Measurements from ENCODE around the gene TAF1C.
"Not testable (repeated sequence)": the region's sequence is repeated elsewhere in the genome, so short reads cannot be mapped to it uniquely, and the experiment has no call there.

Gene TAF1C

DNA sequence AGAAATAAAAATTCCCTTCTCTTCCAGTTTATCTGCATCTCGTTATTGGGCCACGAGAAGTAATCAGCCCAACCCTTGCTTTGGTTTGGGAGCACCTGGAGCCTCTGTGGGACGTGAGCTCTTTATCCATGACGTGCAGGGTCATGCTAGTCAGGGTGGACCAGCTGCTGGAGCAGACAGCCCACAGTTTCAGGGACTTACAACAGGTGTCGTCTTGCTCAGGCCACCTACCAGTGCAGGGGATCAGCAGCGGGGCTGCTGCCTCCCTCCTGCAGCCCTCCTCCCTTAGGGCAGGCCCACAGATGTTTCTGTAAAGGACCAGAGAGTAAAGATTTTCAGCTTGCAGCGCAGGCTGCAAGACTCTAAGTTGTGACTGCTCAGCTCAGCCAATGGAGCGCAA lies 21.0 kb upstream of the TAF1C start:
- DNase-seq (ENCODE audit: low read depth): no peak

GRCh38 chr16:84207251-84207650 lies 20.4 kb upstream of the TAF1C start:
- no peak for DNase-seq (ENCODE audit: low read depth)

GRCh38 chr16:84205976-84206691 lies 19.3 kb upstream of the TAF1C start:
- no peak for DNase-seq (ENCODE audit: low read depth)

DNA sequence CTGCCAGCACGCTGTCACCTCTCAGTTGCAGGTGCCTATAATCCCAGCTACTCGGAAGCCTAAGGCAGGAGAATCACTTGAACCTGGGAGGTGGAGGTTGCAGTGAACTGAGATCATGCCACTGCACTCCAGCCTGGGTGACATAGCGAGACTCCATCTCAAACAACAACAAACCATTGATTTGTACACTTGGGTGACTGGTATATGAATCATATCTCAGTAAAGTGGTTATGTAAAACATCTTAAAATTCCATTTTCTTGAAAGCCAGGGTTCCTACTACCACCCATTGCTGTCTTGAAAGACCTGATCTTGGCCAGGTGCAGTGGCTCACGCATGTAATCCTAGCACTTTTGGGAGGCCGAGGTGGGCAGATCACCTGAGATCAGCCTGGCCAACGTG lies 18.3 kb upstream of the TAF1C start:
- not testable (repeated sequence) for DNase-seq (ENCODE audit: low read depth)

DNA sequence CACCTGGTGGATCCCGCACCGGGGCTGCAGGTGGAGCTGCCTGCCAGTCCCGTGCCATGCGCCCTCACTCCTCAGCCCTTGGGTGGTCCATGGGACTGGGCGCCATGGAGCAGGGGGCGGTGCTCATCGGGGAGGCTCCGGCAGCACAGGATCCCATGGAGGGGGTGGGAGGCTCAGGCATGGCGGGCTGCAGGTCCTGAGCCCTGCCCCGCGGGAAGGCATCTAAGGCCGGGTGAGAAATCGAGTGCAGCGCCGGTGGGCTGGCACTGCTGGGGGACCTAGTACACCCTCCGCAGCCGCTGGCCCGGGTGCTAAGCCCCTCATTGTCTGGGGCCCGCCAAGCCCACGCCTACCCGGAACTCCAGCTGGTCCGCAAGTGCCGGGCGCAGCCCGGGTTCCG lies 17.7 kb upstream of the TAF1C start:
- DNase-seq (ENCODE audit: low read depth): not testable (repeated sequence)

DNA sequence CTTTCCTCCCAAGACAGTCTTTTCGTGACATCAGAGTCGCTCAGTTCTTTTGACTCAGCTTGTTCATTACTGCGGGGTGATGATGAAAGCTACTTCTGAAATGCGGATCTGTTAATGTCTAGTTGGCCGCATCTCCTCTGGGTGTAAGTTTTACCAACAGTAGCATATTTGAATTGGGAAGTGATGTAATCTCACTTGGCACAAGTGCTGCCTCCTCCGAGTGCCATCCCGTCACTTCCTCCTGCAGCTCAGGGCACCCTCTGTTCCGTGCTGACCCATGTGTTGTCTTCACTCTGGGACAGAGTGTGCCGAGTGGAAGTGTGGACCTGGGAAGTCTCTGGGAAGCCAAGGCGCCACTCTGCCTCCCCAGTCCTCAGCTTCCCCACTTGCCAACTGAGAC lies 13.0 kb upstream of the TAF1C start:
- DNase-seq (ENCODE audit: low read depth): no peak

- no peak for DNase-seq (ENCODE audit: low read depth)
These were observed 12.2 kb upstream of the TAF1C start for GRCh38 chr16:84199097-84199496.

- no peak for DNase-seq (ENCODE audit: low read depth)
These were observed 11.5 kb upstream of the TAF1C start for GRCh38 chr16:84198401-84198800.

DNA sequence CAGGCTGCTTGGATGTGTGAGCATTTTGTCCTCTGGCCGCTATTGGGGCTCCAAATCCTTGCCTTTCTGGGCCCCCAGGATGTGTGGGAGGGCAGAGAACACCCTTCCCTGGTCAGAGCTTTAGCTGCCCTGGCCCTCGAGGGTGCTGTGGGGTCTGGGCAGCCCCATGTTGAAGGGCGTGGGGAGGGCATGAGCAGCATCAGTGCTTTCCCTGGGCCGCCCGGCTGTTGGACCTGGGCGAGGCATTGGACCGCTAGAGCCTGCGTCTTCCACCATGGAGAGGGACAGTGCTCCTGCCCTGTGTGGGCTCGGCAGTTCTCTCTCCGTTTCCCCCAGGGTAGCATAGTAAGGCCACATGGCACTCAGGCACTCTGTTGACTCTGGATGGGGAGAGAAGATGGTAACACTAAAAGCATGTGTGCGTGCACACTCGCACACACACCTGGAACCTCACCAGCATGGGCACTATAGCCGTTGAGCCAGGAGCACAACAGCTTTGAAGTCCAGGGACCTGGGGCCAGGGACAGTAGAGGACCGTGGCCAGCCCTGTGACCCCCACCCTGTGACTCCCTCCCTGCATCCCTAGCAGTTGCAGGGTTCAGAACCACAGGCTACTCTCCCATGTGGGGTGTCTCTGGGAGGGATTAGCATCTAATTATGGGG lies 10.7 kb upstream of the TAF1C start:
- DNase-seq (ENCODE audit: low read depth): no peak

DNA sequence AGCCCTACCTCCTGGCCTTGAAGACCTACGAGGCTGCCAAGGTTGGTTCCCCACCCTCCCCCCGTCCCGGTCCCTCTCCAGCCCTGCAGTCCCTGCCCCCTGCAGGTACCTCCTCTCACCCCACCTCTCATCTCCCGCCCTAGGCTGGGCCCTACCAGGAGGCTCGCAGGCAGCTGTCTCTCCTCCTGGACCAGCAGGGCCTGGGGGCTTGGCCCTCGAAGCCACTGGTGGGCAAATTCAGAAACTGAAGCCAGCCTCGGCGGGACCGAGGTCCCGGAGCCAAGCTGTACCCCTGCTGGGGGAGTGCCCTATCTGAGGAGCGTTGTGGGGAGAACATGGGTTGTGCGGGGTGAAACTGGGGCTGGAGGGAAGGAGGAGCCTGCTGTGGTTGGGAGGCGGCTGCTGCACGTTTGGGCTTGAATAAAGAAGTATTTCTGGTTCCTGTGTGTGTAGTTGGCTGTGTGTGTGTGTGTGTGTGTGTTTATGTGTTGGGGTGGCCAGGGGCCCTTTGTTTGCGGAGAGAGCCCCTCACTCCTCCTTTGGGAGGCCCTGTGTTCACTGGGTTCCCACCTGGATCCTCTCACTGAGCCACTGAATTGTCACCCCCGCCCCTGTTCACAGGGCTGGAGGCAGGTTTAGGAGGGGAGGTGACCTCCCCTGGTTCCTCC lies 10.0 kb upstream of the TAF1C start:
- DNase-seq (ENCODE audit: low read depth): no peak

DNA sequence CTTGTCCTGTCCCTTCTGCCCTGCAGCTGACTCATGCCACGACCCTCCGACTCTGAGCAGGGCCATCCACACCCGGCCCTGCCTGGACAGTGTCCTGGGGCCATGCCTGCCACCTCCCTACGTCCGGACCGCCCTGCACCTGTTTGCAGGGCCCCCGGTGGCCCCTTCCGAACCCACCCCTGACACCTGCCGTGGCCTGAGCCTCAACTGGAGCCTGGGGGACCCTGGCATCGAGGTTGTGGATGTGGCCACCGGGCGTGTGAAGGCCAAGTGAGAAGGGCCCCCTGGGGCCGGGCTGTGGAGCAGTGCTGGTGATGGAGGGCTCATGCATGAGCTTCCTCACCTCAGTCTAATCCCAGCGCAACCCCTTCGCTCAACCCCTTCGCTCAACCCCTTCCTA lies 9.2 kb upstream of the TAF1C start:
- no peak for DNase-seq (ENCODE audit: low read depth)

DNA sequence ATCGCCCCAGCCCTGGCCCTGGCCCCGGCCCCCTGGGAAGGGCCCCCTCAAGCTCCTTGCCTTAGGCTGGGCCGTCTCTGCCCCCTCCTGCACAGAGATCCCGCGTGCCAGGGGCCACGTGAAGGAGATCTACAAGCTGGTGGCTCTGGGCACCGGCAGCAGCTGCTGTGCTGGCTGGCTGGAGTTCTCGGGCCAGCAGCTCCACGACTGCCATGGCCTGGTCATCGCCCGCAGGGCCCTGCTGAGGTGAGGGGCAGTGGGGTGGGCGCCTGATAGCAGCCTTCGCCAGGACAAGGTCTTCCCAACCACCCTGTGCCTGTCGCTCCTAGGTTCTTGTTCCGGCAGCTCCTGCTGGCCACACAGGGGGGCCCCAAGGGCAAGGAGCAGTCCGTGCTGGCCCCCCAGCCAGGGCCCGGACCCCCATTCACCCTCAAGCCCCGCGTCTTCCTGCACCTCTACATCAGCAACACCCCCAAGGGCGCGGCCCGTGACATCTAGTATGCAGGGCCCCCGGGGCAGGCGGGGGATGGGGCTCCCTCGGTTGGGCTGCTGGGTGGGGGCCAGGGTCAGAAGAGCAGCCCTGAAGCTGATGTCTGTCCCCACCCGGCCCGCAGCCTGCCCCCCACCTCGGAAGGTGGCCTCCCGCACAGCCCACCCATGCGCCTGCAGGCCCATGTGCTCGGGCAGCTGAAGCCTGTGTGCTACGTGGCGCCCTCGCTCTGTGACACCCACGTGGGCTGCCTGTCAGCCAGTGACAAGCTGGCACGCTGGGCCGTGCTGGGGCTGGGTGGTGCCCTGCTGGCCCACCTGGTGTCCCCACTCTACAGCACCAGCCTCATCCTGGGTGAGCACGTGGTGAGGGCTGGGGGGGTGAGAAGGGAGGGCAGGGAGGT lies 8.6 kb upstream of the TAF1C start:
- no peak for DNase-seq (ENCODE audit: low read depth)

- DNase-seq (ENCODE audit: low read depth): no peak
These were observed 7.8 kb upstream of the TAF1C start for GRCh38 chr16:84194470-84195200.

DNA sequence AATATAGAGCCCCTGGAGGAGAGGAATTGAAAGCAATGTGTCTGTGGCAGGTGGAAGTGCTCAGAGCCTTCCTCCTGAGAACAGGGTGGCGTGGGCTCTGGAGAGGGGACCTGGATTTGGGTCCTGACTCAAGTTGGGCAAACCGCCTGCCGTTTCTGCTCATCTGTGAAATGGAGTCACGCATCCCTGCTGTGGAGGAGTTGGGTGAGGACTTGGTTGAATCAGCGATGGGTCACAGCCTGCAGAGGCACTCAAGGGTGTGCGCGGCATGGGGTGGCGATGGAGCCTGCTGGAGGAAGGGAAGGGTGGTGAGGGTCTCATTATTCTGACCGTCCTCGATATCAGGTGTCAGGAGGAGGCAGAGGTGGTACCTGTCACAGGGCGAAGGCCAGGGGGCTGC lies 7.2 kb upstream of the TAF1C start:
- no peak for DNase-seq (ENCODE audit: low read depth)

DNA sequence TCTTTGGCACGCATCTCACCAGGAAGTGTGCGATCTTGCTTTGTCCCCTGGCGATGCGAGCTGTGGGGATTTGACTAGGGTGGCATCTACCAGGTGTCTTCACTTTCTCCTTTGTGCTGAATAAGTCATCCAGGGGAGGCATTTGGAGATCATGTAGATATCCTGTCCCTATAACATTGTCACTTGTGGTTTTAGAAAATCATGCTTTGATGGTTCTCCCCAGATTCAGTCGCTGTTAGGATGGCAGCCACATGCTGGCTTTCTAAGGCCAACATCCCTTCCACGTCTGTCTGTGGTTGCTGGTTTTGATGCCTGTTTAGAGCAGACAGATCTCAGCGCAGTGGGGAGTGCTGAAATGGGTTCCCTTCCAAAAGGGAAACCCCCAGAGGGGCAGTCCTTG lies 6.6 kb upstream of the TAF1C start:
- DNase-seq (ENCODE audit: low read depth): no peak

GRCh38 chr16:84191466-84191865 lies 4.6 kb upstream of the TAF1C start:
- no peak for DNase-seq (ENCODE audit: low read depth)

- no peak for DNase-seq (ENCODE audit: low read depth)
These were observed 4.0 kb upstream of the TAF1C start, which contains the start of gene ADAD2 for GRCh38 chr16:84190731-84191388. TSS of gene ADAD2 (plus strand) at chr16:84191157. CDS start at chr16:84191231, 74 bp downstream.

GRCh38 chr16:84184775-84185174 lies 2.1 kb downstream of the TAF1C start:
- no peak for DNase-seq (ENCODE audit: low read depth)

GRCh38 chr16:84183911-84184591 lies 2.8 kb downstream of the TAF1C start:
- no peak for DNase-seq (ENCODE audit: low read depth)

DNA sequence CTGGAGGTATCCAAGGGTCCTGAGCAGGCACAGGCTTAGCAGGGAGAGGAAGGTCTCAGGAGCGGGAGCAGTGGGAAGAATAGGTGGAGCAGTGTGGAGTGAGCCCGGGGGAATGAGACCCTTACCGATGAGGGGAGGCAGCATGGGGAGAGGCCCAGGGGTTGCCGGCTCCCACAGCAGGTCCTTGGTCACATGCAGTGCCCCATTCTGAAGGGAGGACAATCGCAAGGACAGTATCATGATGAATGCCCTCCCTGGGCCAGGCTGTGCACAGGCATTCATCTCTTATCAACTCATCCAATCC lies 3.3 kb downstream of the TAF1C start:
- no peak for DNase-seq (ENCODE audit: low read depth)
